Thyroid gland (tissue), 4 donors: ENCODE measurements around the gene SHISA7. TPM values are rescaled to one million over a fixed set of nuclear protein-coding genes. Genes with fewer than 3 reads are reported as not detected.
A peak's percentile ranks its signal among the peaks of the same experiment; 100 is the strongest.

ENCODE experiments used
- DNase-seq, 2 donors: peaks; one replicate each; pipeline ENCODE4 v3.0.0-alpha.2; 2019
- H3K27ac ChIP-seq, 3 donors: fragments of 200-600 bp; sonication (generic); 1 replicate in 2 of 3; 2 replicates in 1 of 3; pipeline ENCODE4 v1.5.1; 2016 to 2019; ENCODE audit warnings: mild to moderate bottlenecking in 1 of 3, moderate library complexity in 1 of 3
- H3K27me3 ChIP-seq: fragments of 200-600 bp; sonication (generic); one replicate; pipeline ENCODE4 v1.5.1; 2019
- H3K36me3 ChIP-seq, 2 donors: fragments of 200-600 bp; sonication (generic); one replicate each; pipeline ENCODE4 v1.5.1; 2016 to 2019
- H3K4me1 ChIP-seq, 2 donors: fragments of 200-600 bp; sonication (generic); one replicate each; pipeline ENCODE4 v1.5.1; 2017 to 2019
- H3K4me3 ChIP-seq, 3 donors: fragments of 200-600 bp; sonication (generic); replicated peaks in 1 of 3; 1 replicate in 2 of 3; 2 replicates in 1 of 3; pipeline ENCODE4 v1.5.1; 2016; ENCODE audit warnings: mild to moderate bottlenecking in 1 of 3
- H3K9me3 ChIP-seq: fragments of 200-600 bp; sonication (generic); one replicate; pipeline ENCODE4 v1.5.1; 2017
- CTCF ChIP-seq, 6 experiments: fragments of 200-600 bp in 3 of 6; fragments of 450-650 bp in 3 of 6; sonication (generic) in 3 of 6; IDR thresholded peaks; one replicate each; pipeline ENCODE4 v1.5.1; 2016 to 2019; ENCODE audit warnings: antibody characterized with exemption in 6 of 6, mild to moderate bottlenecking in 2 of 6, inconsistent platforms in 1 of 6, moderate library complexity in 1 of 6
- POLR2A ChIP-seq, 2 donors: fragments of 450-650 bp; IDR thresholded peaks; one replicate each; pipeline ENCODE4 v1.6.1; 2017; ENCODE audit warnings: antibody characterized with exemption in 2 of 2, mild to moderate bottlenecking in 2 of 2, moderate library complexity in 1 of 2
- WGBS, 2 donors: methylation state at CpG; one replicate each; pipeline ENCODE4 v1.1.5; 2017; 5-methylcytosine and 5-hydroxymethylcytosine counted together
- intact Hi-C: fragments of 100-400 bp; cut with DNase I; formaldehyde crosslinking; loops from one replicate; pipeline ENCODE4 v1.15.1; 2023
- total RNA-seq, 4 donors: library from RNA; depleted of rRNA; stranded (reverse); fragments of >200 nt; gene quantifications; one replicate each; pipeline ENCODE4 v1.2.3, GENCODE V29; 2016

The SHISA7 gene
- total RNA-seq, 4 donors from 2014 or later, result not detected

- WGBS, 2 donors, result 65 to 83% methylated on average over 25 to 31 of the region's 53 CpGs
- Histone ChIP-seq H3K27me3 (no peaks in the 10 kb centered on the region), H3K36me3 (peaks cover 0 to 18% of the 10 kb centered on the region in 2 donors), H3K4me3 (no peak overlapping the region), H3K27ac (peak overlapping the region; percentile 70 to 97 (median 80)), H3K4me1 (peaks cover 32 to 41% of the 10 kb centered on the region in 2 donors), H3K9me3 (no peaks in the 10 kb centered on the region)
- TF ChIP-seq POLR2A (IDR thresholded peaks at IDR 0.05), result no peak
- TF ChIP-seq CTCF (IDR thresholded peaks at IDR 0.05), result peak in 1 of 6 experiments; percentile 9
- DNase-seq, result no peak
- intact Hi-C loops, result no loop called here
Measured at GRCh38 chr19:55486043-55486970, 43.2 kb upstream of the SHISA7 start.

- Histone ChIP-seq H3K27me3 (no peaks in the 10 kb centered on the region), H3K36me3 (peaks cover 0 to 18% of the 10 kb centered on the region in 2 donors), H3K9me3 (no peaks in the 10 kb centered on the region), H3K27ac (peak overlapping the region; percentile 78 to 97 (median 80)), H3K4me3 (peak overlapping the region in 2 of 3 donors; percentile 40 to 47), H3K4me1 (peaks cover 32 to 43% of the 10 kb centered on the region in 2 donors)
- DNase-seq, result no peak
- TF ChIP-seq POLR2A (IDR thresholded peaks at IDR 0.05) (no peak), CTCF (IDR thresholded peaks at IDR 0.05) (no peak)
- 27 to 33% methylated on average over 12 to 13 of the region's 18 CpGs for WGBS, 2 donors
- intact Hi-C loops, result no loop called here
Measured at GRCh38 chr19:55485439-55486011, 42.4 kb upstream of the SHISA7 start.

- intact Hi-C loops, result no loop called here
- H3K4me1 ChIP-seq, result peaks cover 35 to 49% of the 10 kb centered on the region in 2 donors
- H3K36me3 ChIP-seq, result peaks cover 0 to 18% of the 10 kb centered on the region in 2 donors
- TF ChIP-seq CTCF (IDR thresholded peaks at IDR 0.05), result no peak
- TF ChIP-seq POLR2A (IDR thresholded peaks at IDR 0.05), result peak in 1 of 2 donors; percentile 32
- H3K9me3 ChIP-seq, result no peaks in the 10 kb centered on the region
- peak within 1 kb of the TSS in 2 of 3 donors; percentile 40 to 47 for H3K4me3 ChIP-seq
- H3K27me3 ChIP-seq, result no peaks in the 10 kb centered on the region
- H3K27ac ChIP-seq, result peak within 1 kb of the TSS; percentile 78 to 97 (median 80)
- whole genome bisulfite sequencing, 2 donors, result 2 to 6% methylated on average over 24 to 60 of the region's 78 CpGs
- DNase-seq, result peak; percentile 48
Measured at GRCh38 chr19:55484593-55485438, 41.7 kb upstream of the SHISA7 start, which contains the start of gene NAT14. Gene NAT14 (plus strand): TSS chr19:55485188. CDS start chr19:55485709, 521 bp downstream.

- Histone ChIP-seq H3K36me3 (peaks cover 0 to 18% of the 10 kb centered on the region in 2 donors), H3K27ac (peak overlapping the region in 1 of 3 donors; percentile 97), H3K4me1 (peaks cover 42 to 56% of the 10 kb centered on the region in 2 donors), H3K27me3 (no peaks in the 10 kb centered on the region), H3K9me3 (no peaks in the 10 kb centered on the region), H3K4me3 (peak overlapping the region in 1 of 3 donors; percentile 47)
- intact Hi-C loops, result no loop called here
- TF ChIP-seq CTCF (IDR thresholded peaks at IDR 0.05), result no peak
- TF ChIP-seq POLR2A (IDR thresholded peaks at IDR 0.05), result no peak
- no peak for DNase-seq
- 72 to 77% methylated on average over 14 to 36 of the region's 46 CpGs for WGBS, 2 donors
Measured at GRCh38 chr19:55483706-55484592, 40.8 kb upstream of the SHISA7 start.
